UCSD-AML1 (cell line): Measurements from ENCODE around the gene TMC8.
"Not testable (repeated sequence)": the region's sequence is repeated elsewhere in the genome, so short reads cannot be mapped to it uniquely, and the experiment has no call there.

Source experiments
- DNase-seq: peaks from one replicate; lab custom pipeline; 2025; ENCODE audit not compliant: unreplicated experiment; lab: John Stamatoyannopoulos, UW

Gene TMC8

GRCh38 chr17:78133179-78133951 is 2.8 kb downstream of the TMC8 start:
- DNase-seq: no peak

GRCh38 chr17:78133971-78134898 is 3.7 kb downstream of the TMC8 start:
- peak; percentile 52 for DNase-seq

- no peak for DNase-seq
Observed at GRCh38 chr17:78134899-78135385, 4.4 kb downstream of the TMC8 start.

DNA sequence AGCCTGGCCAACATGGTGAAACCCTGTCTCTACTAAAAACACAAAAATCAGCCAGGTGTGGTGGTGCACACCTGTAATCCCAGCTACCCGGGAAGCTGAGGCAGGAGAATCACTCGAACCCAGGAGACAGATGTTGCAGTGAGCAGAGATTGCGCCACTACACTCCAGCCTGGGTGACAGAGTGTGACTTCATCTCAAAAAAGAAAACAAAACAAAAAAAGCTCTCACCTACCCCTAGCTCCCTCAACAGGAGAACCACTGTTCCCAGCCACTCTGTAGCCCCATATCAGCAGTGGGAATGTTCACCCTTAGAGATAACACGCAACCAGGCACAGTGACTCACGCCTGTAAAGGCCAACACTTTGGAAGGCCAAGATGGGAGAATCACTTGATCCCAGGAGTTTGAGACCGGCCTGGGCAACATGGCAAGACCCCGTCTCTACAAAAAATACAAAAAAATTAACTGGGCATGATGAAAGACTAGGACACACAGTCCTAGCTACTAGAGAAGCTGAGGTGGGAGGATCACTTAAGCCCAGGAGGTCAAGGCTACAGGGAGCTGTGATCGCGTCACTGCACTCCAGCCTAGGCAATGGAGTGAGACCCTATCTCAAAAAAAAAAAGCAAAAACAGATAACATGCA is 5.4 kb downstream of the TMC8 start:
- no peak for DNase-seq

- DNase-seq: peak; percentile 65
Observed at GRCh38 chr17:78137392-78138203, 7.0 kb downstream of the TMC8 start.

- no peak for DNase-seq
Observed at GRCh38 chr17:78138204-78139060, 7.9 kb downstream of the TMC8 start.

DNA sequence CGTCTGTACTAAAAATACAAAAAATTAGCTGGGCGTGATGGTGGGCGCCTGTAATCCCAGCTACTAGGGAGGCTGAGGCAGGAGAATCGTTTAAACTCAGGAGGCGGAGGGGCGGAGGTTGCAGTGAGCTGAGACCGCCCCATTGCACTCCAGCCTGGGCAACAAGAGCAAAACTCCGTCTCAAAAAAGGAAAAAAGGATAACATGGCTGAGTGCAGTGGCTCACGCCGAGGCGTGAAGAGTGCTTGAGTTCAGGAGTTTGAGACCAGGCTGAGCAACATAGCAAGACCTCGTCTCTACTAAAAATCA is 9.2 kb downstream of the TMC8 start:
- not testable (repeated sequence) for DNase-seq

DNA sequence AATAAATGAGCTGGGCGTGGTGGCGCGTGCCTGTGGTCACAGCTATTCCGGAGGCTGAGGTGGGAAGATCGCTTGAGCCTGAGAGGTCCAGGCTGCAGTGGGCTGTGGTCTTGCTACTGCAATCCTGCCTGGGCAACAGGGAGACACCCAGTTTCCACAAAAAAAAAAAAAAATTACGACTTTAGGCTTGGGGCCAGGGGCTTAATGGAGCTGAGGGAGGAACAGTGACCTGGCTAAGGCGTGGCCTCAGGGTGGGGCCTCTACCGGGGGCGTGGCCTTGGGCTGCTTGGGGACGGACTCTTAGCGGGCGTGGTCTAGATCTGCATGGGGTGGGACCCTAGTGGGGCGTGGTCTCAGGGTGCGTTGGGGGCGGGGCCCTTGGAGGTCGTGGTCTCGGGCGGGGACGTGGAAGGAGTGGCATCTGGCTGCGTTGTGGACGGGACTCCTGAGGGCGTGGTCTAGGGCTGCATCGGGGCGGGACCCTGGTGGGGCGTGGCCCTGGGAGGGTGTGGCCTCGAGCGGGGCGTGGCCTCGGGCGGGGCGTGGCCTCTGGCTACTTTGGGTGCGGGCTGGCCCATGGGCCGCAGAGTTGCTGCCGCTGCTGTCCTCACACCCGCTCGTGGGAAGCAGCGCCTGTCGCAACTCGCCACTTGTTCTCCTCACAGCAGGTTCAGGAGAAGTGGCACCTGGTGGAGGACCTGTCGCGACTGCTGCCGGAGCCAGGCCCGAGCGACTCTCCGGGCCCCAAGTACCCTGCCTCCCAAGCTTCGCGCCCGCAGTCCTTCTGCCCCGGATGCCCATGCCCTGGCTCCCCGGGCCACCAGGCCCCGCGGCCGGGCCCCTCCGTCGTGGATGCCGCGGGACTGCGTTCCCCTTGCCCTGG is 9.8 kb downstream of the TMC8 start:
- peak; percentile 99 for DNase-seq

GRCh38 chr17:78141437-78142118 is 11.0 kb downstream of the TMC8 start:
- no peak for DNase-seq

GRCh38 chr17:78142119-78142861 is 11.7 kb downstream of the TMC8 start:
- no peak for DNase-seq

- DNase-seq: no peak
Observed at GRCh38 chr17:78143214-78144146, 12.9 kb downstream of the TMC8 start.

DNA sequence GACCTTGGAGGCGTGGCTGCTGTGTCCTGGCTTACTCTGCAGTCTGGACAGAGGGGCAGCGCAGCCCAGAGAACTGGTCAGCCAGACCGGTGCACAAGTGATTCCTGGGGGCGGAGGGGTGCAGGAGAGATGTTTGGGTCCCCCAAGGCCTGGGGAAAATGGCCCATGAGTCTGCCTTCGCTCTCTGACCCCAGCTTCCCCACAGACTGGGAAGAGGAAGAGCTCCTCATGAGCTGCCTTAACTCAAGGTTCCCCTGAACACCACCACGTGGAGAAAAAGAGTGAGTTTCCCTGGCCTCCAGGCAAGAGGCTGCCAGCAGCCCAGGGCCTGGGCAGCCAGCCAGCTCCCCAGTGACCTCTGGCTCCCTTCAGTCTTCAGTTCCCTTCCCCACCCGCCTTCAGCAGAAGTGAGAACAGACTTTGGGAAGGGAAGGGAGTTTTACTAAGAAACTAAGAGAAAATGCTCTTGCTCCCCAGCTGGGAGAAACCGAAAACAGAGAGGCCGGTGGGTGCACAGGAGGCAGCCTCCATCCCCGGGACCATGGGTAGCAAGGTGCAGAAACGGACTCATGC is 13.7 kb downstream of the TMC8 start:
- peak; percentile 65 for DNase-seq

DNA sequence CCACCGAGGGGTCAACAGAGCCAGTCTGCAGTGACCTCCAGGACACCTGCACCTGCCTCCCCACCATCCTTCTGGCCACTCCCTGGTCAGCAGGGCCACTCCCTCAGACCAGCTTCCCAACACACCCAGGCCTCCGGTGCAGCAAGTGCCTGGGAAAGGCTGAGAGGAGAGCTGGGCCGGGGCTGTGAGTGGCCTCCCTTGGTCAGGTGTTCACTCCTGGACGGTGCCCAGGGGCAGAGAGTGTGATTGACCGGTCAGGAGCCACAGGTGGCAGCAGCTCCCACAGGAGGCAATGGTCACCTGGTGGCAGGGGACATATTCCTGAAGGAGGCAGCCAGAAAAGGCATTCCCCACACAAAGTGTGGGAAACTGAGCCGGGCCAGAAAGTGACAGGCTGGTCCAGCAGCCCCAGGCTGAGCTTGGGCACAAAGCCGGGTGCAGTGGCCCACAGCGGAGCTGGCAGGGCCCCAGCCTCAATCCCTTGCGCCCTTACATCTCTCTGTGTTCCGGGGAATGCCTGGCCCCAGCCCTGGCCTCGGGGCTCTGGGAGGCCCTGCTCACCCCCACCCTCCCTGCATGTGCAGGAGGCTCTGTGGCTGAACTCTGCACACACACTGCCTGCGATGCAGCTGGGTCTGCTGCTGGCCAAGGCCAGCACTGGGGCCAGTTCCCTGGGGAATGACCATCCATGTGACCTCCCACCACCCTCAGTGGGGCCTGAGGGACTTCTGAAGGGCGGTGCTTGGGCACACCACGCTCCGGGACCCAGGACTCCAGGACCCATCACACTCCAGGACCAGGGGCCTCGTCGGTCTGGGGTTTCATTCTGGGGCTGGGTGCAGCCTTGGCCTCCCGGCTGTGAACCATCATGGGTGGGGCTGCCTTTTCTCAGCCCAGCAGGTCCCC is 14.4 kb downstream of the TMC8 start:
- no peak for DNase-seq

DNA sequence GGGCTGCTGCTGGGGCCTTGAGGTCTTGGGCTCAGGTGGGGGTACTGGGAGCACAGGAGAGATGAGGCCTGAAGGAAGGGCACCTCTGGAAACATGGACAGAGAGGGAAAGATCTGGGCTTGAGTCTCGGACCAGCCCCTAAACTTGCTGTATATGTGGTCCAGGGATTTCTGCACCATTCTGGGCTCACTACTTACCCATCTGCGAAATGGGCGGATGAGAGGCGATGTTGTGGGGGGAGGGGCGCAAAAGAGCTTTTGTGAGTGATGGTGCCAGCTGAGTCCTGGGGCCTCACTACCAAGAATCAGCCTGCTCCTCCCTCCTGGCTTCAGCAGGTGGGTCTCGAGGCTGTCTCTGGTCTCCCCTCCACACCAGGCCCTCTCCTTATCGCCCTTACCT is 15.9 kb downstream of the TMC8 start:
- DNase-seq: no peak

DNA sequence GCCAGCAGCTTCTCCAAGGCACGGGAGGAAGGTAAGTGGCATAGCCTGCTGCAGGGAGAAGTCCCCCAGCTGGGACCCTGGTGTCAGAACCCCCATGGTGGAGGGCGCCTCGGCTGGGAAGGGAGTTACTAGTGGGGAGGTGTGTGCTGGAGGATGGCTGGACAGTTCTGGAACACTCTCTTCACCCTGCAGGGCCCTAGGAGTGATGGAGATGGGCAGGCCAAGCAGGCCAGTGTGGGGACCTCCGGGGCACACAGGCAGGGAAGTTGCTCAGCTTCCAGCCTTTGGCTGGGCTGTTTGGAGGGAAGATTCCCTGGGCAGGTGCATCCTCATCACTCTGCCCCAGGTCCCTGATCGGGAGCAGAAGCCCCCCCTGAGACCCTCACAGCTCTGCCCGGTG is 16.3 kb downstream of the TMC8 start:
- DNase-seq: no peak
